Measurements from ENCODE around the gene SRGAP1.

DNA sequence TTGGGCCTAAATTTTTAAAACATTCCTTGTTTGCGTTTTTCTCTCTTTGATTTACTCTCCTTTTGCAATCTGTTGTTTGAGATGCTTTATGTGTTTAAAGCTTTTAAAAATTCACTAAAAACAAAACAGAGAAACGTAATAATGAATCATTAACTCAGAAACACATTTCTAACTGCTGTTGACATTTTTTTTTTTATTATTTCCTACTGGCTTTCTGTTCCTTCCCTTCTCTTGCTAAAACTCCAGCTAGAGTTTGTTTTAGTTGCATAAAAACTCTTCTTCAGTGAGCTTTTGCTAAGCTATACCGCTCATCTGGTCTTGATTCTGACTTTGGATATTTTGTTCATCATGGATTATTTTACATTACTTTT, 29.0 kb upstream of the SRGAP1 start:
- TF ChIP-seq POLR2A (IDR thresholded peaks at IDR 0.05) (no peak), POLR2AphosphoS5 (IDR thresholded peaks at IDR 0.05) (no peak)

Data from stomach (tissue), 4 donors.